ENCODE data around the gene SNPH.

- TF ChIP-seq CTCF (IDR thresholded peaks at IDR 0.05) (no peak), POLR2A (IDR thresholded peaks at IDR 0.05) (no peak)
Observed at GRCh38 chr20:1335961-1336698, 70.0 kb downstream of the SNPH start.
